Kidney glomerular epithelial cell (primary cell): ENCODE data around the gene GAB2.
A peak's percentile ranks its signal among the peaks of the same experiment; 100 is the strongest.

Source experiments
- DNase-seq: peaks from one replicate; lab custom pipeline; 2025; lab: John Stamatoyannopoulos, UW

Gene GAB2

GRCh38 chr11:78205691-78206090, 211.9 kb downstream of the GAB2 start:
- DNase-seq = no peak

- DNase-seq = no peak
Observed at GRCh38 chr11:78205256-78205655, 212.4 kb downstream of the GAB2 start.

GRCh38 chr11:78203184-78203583, 214.4 kb downstream of the GAB2 start:
- DNase-seq = no peak

GRCh38 chr11:78202733-78203167, 214.9 kb downstream of the GAB2 start:
- DNase-seq = no peak

- DNase-seq = no peak
Observed at GRCh38 chr11:78201096-78201818, 216.4 kb downstream of the GAB2 start.

GRCh38 chr11:78200553-78200952, 217.1 kb downstream of the GAB2 start:
- DNase-seq = no peak

GRCh38 chr11:78200061-78200460, 217.6 kb downstream of the GAB2 start:
- no peak for DNase-seq

GRCh38 chr11:78199653-78200015, 218.0 kb downstream of the GAB2 start:
- DNase-seq = no peak

GRCh38 chr11:78199015-78199652, 218.5 kb downstream of the GAB2 start:
- no peak for DNase-seq

- DNase-seq = no peak
Observed at GRCh38 chr11:78197816-78198215, 219.8 kb downstream of the GAB2 start.

GRCh38 chr11:78196661-78197091, 220.9 kb downstream of the GAB2 start:
- DNase-seq = no peak

- no peak for DNase-seq
Observed at GRCh38 chr11:78195917-78196560, 221.6 kb downstream of the GAB2 start.

- DNase-seq = peak; percentile 23
Observed at GRCh38 chr11:78194490-78194889, 223.1 kb downstream of the GAB2 start.

- DNase-seq = no peak
Observed at GRCh38 chr11:78193806-78194205, 223.8 kb downstream of the GAB2 start.

- DNase-seq = no peak
Observed at GRCh38 chr11:78192911-78193351, 224.7 kb downstream of the GAB2 start.

GRCh38 chr11:78192223-78192719, 225.3 kb downstream of the GAB2 start:
- DNase-seq = peak; percentile 25

GRCh38 chr11:78190871-78191538, 226.6 kb downstream of the GAB2 start:
- DNase-seq = no peak

- no peak for DNase-seq
Observed at GRCh38 chr11:78190374-78190773, 227.2 kb downstream of the GAB2 start.

GRCh38 chr11:78189851-78190250, 227.8 kb downstream of the GAB2 start:
- DNase-seq = no peak

- DNase-seq = no peak
Observed at GRCh38 chr11:78189174-78189724, 228.4 kb downstream of the GAB2 start.

GRCh38 chr11:78188286-78189173, 229.1 kb downstream of the GAB2 start, which contains the start of the genes KCTD21 and USP35:
TSS of gene KCTD21 (minus strand) at chr11:78188626. CDS start at chr11:78174554, 14,072 bp downstream.
TSS of gene USP35 (plus strand) at chr11:78188919. CDS start at chr11:78196246, 7,327 bp downstream.
- peak; percentile 93 for DNase-seq
